H1 (cell line): ENCODE results near the gene TXLNB. TPM values are rescaled to one million over a fixed set of nuclear protein-coding genes. Genes with fewer than 3 reads are reported as not detected.

Experiments
- CTCF ChIA-PET: fragments of 300-600 bp; sonication (Branson Sonifier 250); formaldehyde crosslinking; loops from one replicate; lab custom pipeline; 2021; ENCODE audit not compliant: partially characterized antibody; lab: Charles Lee
- POLR2A ChIA-PET: fragments of 300-600 bp; sonication (Branson Sonifier 250); formaldehyde crosslinking; loops from one replicate; lab custom pipeline; 2021; ENCODE audit warnings: inconsistent platforms; ENCODE audit not compliant: partially characterized antibody; lab: Charles Lee
- DNase-seq, 2 experiments: peaks; one replicate each; pipeline versions ENCODE4 v3.0.0 to v3.0.0-alpha.2; 2010 to 2022; ENCODE audit warnings: low spot score in 2 of 2, low read depth in 1 of 2, mixed read lengths in 1 of 2
- FAIRE-seq: peaks from 2 replicates; lab custom pipeline; 2011; peaks lifted over from hg19 to GRCh38; lab: Jason Lieb, UNC
- H2AFZ ChIP-seq: 2 replicates; pipeline ENCODE4 v1.8.1; 2012; ENCODE audit warnings: low read length, inconsistent platforms
- H2AK5ac ChIP-seq: 2 replicates; pipeline ENCODE4 v1.6.1; 2013; ENCODE audit warnings: low read depth, low read length
- H2BK120ac ChIP-seq: replicated peaks from 2 replicates; pipeline ENCODE3; 2013; ENCODE audit warnings: low read depth, low read length, inconsistent platforms
- H2BK12ac ChIP-seq: 2 replicates; pipeline ENCODE4 v1.6.1; 2013; ENCODE audit warnings: low read depth, low read length
- H2BK15ac ChIP-seq: 2 replicates; pipeline ENCODE4 v1.6.1; 2013; ENCODE audit warnings: low read length
- H2BK20ac ChIP-seq: 2 replicates; pipeline ENCODE4 v1.6.1; 2013; ENCODE audit warnings: low read length
- H2BK5ac ChIP-seq: 2 replicates; pipeline ENCODE4 v1.6.1; 2013; ENCODE audit warnings: low read depth, low read length
- H3K14ac ChIP-seq: 2 replicates; pipeline ENCODE4 v1.6.1; 2013; ENCODE audit warnings: inconsistent platforms; ENCODE audit not compliant: insufficient read length
- H3K18ac ChIP-seq: 2 replicates; pipeline ENCODE4 v1.6.1; 2013; ENCODE audit warnings: low read length; ENCODE audit errors: extremely low read depth
- H3K23ac ChIP-seq: 2 replicates; pipeline ENCODE4 v1.6.1; 2013; ENCODE audit warnings: inconsistent platforms; ENCODE audit not compliant: insufficient read length
- H3K23me2 ChIP-seq: 2 replicates; pipeline ENCODE4 v1.6.1; 2013; ENCODE audit warnings: low read depth, low read length
- H3K27ac ChIP-seq: 2 replicates; pipeline ENCODE4 v1.6.1; 2011; ENCODE audit warnings: low read depth, low read length, inconsistent platforms
- H3K27me3 ChIP-seq, 4 experiments: replicated peaks in 1 of 4; 1 replicate in 1 of 4; 2 replicates in 3 of 4; pipeline versions ENCODE4 v1.6.1 to v1.8.1; 2011 to 2013; ENCODE audit warnings: low read length in 3 of 4, mild to moderate bottlenecking in 3 of 4, inconsistent platforms in 2 of 4, mixed read lengths in 2 of 4, moderate library complexity in 1 of 4; ENCODE audit not compliant: control insufficient read depth in 3 of 4, insufficient read depth in 3 of 4; ENCODE audit errors: extremely low read depth in 1 of 4
- H3K36me3 ChIP-seq, 4 experiments: 2 replicates each; pipeline versions ENCODE4 v1.6.1 to v1.8.1; 2011 to 2013; ENCODE audit warnings: mild to moderate bottlenecking in 4 of 4, low read length in 3 of 4, moderate library complexity in 2 of 4, control low read depth in 1 of 4, inconsistent platforms in 1 of 4; ENCODE audit not compliant: insufficient read depth in 4 of 4, control insufficient read depth in 2 of 4
- H3K4ac ChIP-seq: replicated peaks from 2 replicates; pipeline ENCODE3; 2013; ENCODE audit warnings: low read length, low read depth, mixed read lengths, inconsistent platforms; ENCODE audit not compliant: insufficient read length
- H3K4me1 ChIP-seq, 4 experiments: replicated peaks in 1 of 4; 1 replicate in 1 of 4; 2 replicates in 3 of 4; pipeline versions ENCODE4 v1.6.1 to v1.8.1; 2011 to 2013; ENCODE audit warnings: low read length in 3 of 4, inconsistent platforms in 2 of 4, mixed read lengths in 1 of 4; ENCODE audit not compliant: insufficient read depth in 4 of 4, control insufficient read depth in 3 of 4
- H3K4me2 ChIP-seq, 2 experiments: 2 replicates each; pipeline versions ENCODE4 v1.6.1 to v1.8.1; 2011 to 2013; ENCODE audit warnings: low read depth in 2 of 2, low read length in 2 of 2, control low read depth in 1 of 2, inconsistent platforms in 1 of 2, mild to moderate bottlenecking in 1 of 2; ENCODE audit not compliant: insufficient read depth in 1 of 2
- H3K4me3 ChIP-seq, 4 experiments: fragments of 200-600, 300-600 bp in 1 of 4; sonication (generic), shearing (Covaris generic), sonication (Bioruptor Twin) in 1 of 4; 2 replicates each; pipeline versions ENCODE4 v1.5.1 to v1.8.1; 2011 to 2016; ENCODE audit warnings: low read length in 4 of 4, low read depth in 3 of 4, control low read depth in 2 of 4, inconsistent platforms in 2 of 4, mild to moderate bottlenecking in 2 of 4, mixed read lengths in 1 of 4, moderate library complexity in 1 of 4; ENCODE audit not compliant: insufficient read depth in 2 of 4; ENCODE audit errors: extremely low read depth in 1 of 4
- H3K56ac ChIP-seq: replicated peaks from 2 replicates; pipeline ENCODE3; 2013; ENCODE audit warnings: low read depth, mild to moderate bottlenecking, mixed read lengths, low read length, inconsistent platforms; ENCODE audit not compliant: insufficient read length
- H3K79me1 ChIP-seq: 2 replicates; pipeline ENCODE4 v1.6.1; 2013; ENCODE audit warnings: low read depth, low read length, control low read depth
- H3K79me2 ChIP-seq, 2 experiments: 2 replicates each; pipeline versions ENCODE4 v1.6.1 to v1.8.1; 2012 to 2013; ENCODE audit warnings: low read length in 2 of 2, mild to moderate bottlenecking in 2 of 2, inconsistent platforms in 1 of 2; ENCODE audit not compliant: insufficient read depth in 2 of 2, control insufficient read depth in 1 of 2
- H3K9ac ChIP-seq, 4 experiments: replicated peaks in 1 of 4; 1 replicate in 1 of 4; 2 replicates in 3 of 4; pipeline versions ENCODE4 v1.6.1 to v1.8.1; 2011 to 2013; ENCODE audit warnings: low read depth in 3 of 4, low read length in 3 of 4, control low read depth in 2 of 4, mild to moderate bottlenecking in 2 of 4, moderate library complexity in 2 of 4, inconsistent platforms in 1 of 4; ENCODE audit errors: extremely low read depth in 1 of 4
- H3K9me3 ChIP-seq, 2 experiments: 2 replicates each; pipeline versions ENCODE4 v1.6.1 to v1.8.1; 2012 to 2013; ENCODE audit warnings: mild to moderate bottlenecking in 2 of 2, moderate library complexity in 2 of 2, control low read depth in 1 of 2, inconsistent platforms in 1 of 2, low read depth in 1 of 2, low read length in 1 of 2, mixed read lengths in 1 of 2; ENCODE audit not compliant: insufficient read depth in 2 of 2
- H4K20me1 ChIP-seq, 2 experiments: replicated peaks in 1 of 2; 2 replicates each; pipeline versions ENCODE3 to v1.8.1; 2011 to 2013; ENCODE audit warnings: inconsistent platforms in 2 of 2, low read length in 2 of 2, mild to moderate bottlenecking in 1 of 2; ENCODE audit not compliant: insufficient read depth in 2 of 2, control insufficient read depth in 1 of 2
- H4K5ac ChIP-seq: 2 replicates; pipeline ENCODE4 v1.6.1; 2013; ENCODE audit warnings: low read length, low read depth, mixed read lengths, inconsistent platforms; ENCODE audit not compliant: insufficient read length
- H4K8ac ChIP-seq: 2 replicates; pipeline ENCODE4 v1.8.0; 2013; ENCODE audit warnings: mild to moderate bottlenecking, moderate library complexity, low read length, inconsistent platforms; ENCODE audit not compliant: insufficient read depth; ENCODE audit errors: extremely low read depth
- H4K91ac ChIP-seq: replicated peaks from 2 replicates; pipeline ENCODE3; 2013; ENCODE audit warnings: low read length, mixed read lengths, inconsistent platforms; ENCODE audit not compliant: insufficient read length
- CEBPB ChIP-seq: IDR thresholded peaks from 2 replicates; pipeline ENCODE4 v1.6.1; 2012; ENCODE audit warnings: low read depth, low read length
- CHD2 ChIP-seq: IDR thresholded peaks from 2 replicates; pipeline ENCODE4 v1.6.1; 2012; ENCODE audit warnings: low read length, improper control_type of control experiment
- KDM4A ChIP-seq: IDR thresholded peaks from one replicate; pipeline ENCODE4 v1.7.1; 2012; ENCODE audit warnings: low read depth, mild to moderate bottlenecking, moderate library complexity, low read length, inconsistent platforms; ENCODE audit not compliant: severe bottlenecking
- POLR2AphosphoS5 ChIP-seq: IDR thresholded peaks from 2 replicates; pipeline ENCODE4 v1.6.1; 2011; ENCODE audit warnings: low read depth, low read length
- RBBP5 ChIP-seq: IDR thresholded peaks from 2 replicates; pipeline ENCODE4 v1.7.1; 2012; ENCODE audit warnings: low read depth, mild to moderate bottlenecking, inconsistent platforms, low read length, moderate library complexity, borderline replicate concordance
- RFX5 ChIP-seq: IDR thresholded peaks from 2 replicates; pipeline ENCODE4 v1.6.1; 2011; ENCODE audit warnings: low read depth, low read length, improper control_type of control experiment, borderline replicate concordance
- SUZ12 ChIP-seq: fragments of 200-600 bp; sonication (generic); IDR thresholded peaks from 2 replicates; pipeline ENCODE4 v1.6.1; 2012; ENCODE audit warnings: mild to moderate bottlenecking, inconsistent platforms, low read length, moderate library complexity, mixed read lengths
- WGBS, 2 experiments: shearing (Covaris generic) in 1 of 2; methylation state at CpG; one replicate each; pipeline versions ENCODE4 v1.1.6 to v1.1.7; 2013 to 2015; ENCODE audit warnings: low lambda C conversion rate in 2 of 2, mixed read lengths in 2 of 2, inconsistent platforms in 1 of 2, low coverage in 1 of 2, missing lambda C conversion rate in 1 of 2; ENCODE audit not compliant: insufficient replicate concordance in 2 of 2, insufficient coverage in 1 of 2, insufficient read length in 1 of 2; ENCODE audit errors: extremely low coverage in 1 of 2, missing lambda C conversion rate in 1 of 2; 5-methylcytosine and 5-hydroxymethylcytosine counted together
- polyA plus RNA-seq, 7 experiments: library from polyadenylated mRNA; depleted of rRNA in 3 of 7; stranded (reverse) in 5 of 7; unstranded in 2 of 7; fragments of >200 nt in 5 of 7; fragments of 200-250 nt in 2 of 7; gene quantifications; 1 replicate in 5 of 7; 2 replicates in 1 of 7; 4 replicates in 1 of 7; pipeline versions ENCODE4 v1.2.1 to v1.2.3, GENCODE V29; 2011 to 2013; ENCODE audit warnings: missing spikeins in 2 of 7, mixed read lengths in 2 of 7
- total RNA-seq: library from RNA; stranded (reverse); fragmentation: NEBNext Ultra II Directional; extraction: Animal tissue kit (Norgen Biotek cat#: 25700); gene quantifications from 2 replicates; pipeline ENCODE4 v1.2.1, GENCODE V29; 2021

TXLNB gene
- total and polyA plus RNA-seq, 2 of the 8 experiments (the other 6 are each of a cell fraction or from before 2014, with no cell fraction given) = 0.05 to 0.17 TPM

- Histone ChIP-seq H3K4ac (no peak overlapping the region), H3K27ac (no peak overlapping the region), H4K91ac (no peak overlapping the region), H4K5ac (no peak overlapping the region), H3K79me1 (no peaks in the 10 kb centered on the region), H2BK5ac (no peak overlapping the region), H2BK120ac (no peak overlapping the region)
- no peak for TF ChIP-seq CHD2
- TF ChIP-seq SUZ12 = no peak
- TF ChIP-seq CEBPB = no peak
- TF ChIP-seq RBBP5 = no peak
- no peak for TF ChIP-seq KDM4A
- TF ChIP-seq RFX5 = no peak
- no peak for TF ChIP-seq POLR2AphosphoS5
- TF ChIP-seq, all 59 proteins: peak for 0
- CTCF ChIA-PET = interaction anchor here (1.0 to 2.3 kb wide), 3 partner anchors 11 to 44 kb away, joined by 3 to 28 read pairs (median 15); no protein-coding TSS in a partner anchor
- H3K56ac ChIP-seq = no peak overlapping the region
- no peak overlapping the region for H2BK20ac ChIP-seq
- no peak overlapping the region for H2BK12ac ChIP-seq
- DNase-seq (no peak), FAIRE-seq (no peak)
- H3K23ac ChIP-seq = no peak overlapping the region
- H3K4me3 ChIP-seq = no peak overlapping the region
- H3K4me2 ChIP-seq = no peak overlapping the region
- no peaks in the 10 kb centered on the region for H3K9me3 ChIP-seq
- H4K20me1 ChIP-seq = no peaks in the 10 kb centered on the region
- H2AK5ac ChIP-seq = no peak overlapping the region
- POLR2A ChIA-PET = no interaction called here
- H3K4me1 ChIP-seq = no peaks in the 10 kb centered on the region
- no peak overlapping the region for H3K18ac ChIP-seq
- no peaks in the 10 kb centered on the region for H3K23me2 ChIP-seq
- no peak overlapping the region for H3K14ac ChIP-seq
- H3K27me3 ChIP-seq = peaks cover 0 to 1% (median 0%) of the 10 kb centered on the region in 4 experiments; a peak in 1 of 7 replicates
- H3K9ac ChIP-seq = no peak overlapping the region
- H3K36me3 ChIP-seq = no peaks in the 10 kb centered on the region
- H2BK15ac ChIP-seq = no peak overlapping the region
- no peak overlapping the region for H4K8ac ChIP-seq
- no peak overlapping the region for H2AFZ ChIP-seq
- H3K79me2 ChIP-seq = no peaks in the 10 kb centered on the region
- 88% methylated on average over 3 of the region's 3 CpGs; no CpG with 5 or more reads in 1 of the 2 experiments for WGBS, 2 experiments
These were observed 42.9 kb downstream of the TXLNB start for GRCh38 chr6:139248911-139249310.
